ENCODE results near the gene ARHGEF40. TPM values are rescaled to one million over a fixed set of nuclear protein-coding genes. Genes with fewer than 3 reads are reported as not detected.

The ARHGEF40 gene
- total RNA-seq, 1 experiment from 2014 or later: 74.2 TPM

DNA sequence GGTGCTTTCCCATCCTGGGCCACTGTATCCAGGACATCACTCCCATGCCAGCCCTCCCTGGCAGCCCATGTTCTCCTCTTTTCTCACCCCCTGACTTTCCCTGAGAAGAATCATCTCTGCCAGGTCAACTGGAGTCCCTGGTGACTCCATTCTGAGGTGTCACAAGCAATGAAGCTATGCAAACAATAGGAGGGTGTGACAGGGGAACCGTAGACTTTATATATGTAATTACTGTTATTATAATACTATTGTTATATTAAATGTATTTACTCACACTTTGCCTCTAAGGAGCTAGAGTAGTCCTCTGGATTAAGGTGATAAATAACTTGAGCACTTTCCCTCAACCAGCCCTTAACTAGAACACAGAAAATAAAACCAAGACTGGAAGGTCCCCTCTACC lies 19.2 kb downstream of the ARHGEF40 start:
- H3K27me3 Mint-ChIP-seq (ENCODE audit: low read depth): no peaks in the 10 kb centered on the region
- H3K27ac Mint-ChIP-seq: peak overlapping the region; percentile 4; the same call in 1 of the 2 replicates
- H3K9me3 Mint-ChIP-seq: no peaks in the 10 kb centered on the region
- no peak overlapping the region for H3K4me3 Mint-ChIP-seq
- DNase-seq (ENCODE audit: low spot score) (no peak), ATAC-seq (no peak)
- H3K4me1 Mint-ChIP-seq: peaks cover 44% of the 10 kb centered on the region
- ChIA-PET POLR2A (interaction anchor here (1.6 to 1.7 kb wide), 2 partner anchors 15 to 18 kb away, joined by 5 to 13 read pairs; partner anchors contain the start of gene ARHGEF40), CTCF (interaction anchor here (1.3 to 7.9 kb wide), 9 partner anchors 9 to 78 kb away, joined by 4 to 132 read pairs (median 10); partner anchors contain the start of genes ARHGEF40 and ZNF219)
- TF ChIP-seq ATF3 (CRISPR knock-in tag; conservative IDR thresholded peaks at IDR 0.05): no peak
- TF ChIP-seq, protein P1, sequence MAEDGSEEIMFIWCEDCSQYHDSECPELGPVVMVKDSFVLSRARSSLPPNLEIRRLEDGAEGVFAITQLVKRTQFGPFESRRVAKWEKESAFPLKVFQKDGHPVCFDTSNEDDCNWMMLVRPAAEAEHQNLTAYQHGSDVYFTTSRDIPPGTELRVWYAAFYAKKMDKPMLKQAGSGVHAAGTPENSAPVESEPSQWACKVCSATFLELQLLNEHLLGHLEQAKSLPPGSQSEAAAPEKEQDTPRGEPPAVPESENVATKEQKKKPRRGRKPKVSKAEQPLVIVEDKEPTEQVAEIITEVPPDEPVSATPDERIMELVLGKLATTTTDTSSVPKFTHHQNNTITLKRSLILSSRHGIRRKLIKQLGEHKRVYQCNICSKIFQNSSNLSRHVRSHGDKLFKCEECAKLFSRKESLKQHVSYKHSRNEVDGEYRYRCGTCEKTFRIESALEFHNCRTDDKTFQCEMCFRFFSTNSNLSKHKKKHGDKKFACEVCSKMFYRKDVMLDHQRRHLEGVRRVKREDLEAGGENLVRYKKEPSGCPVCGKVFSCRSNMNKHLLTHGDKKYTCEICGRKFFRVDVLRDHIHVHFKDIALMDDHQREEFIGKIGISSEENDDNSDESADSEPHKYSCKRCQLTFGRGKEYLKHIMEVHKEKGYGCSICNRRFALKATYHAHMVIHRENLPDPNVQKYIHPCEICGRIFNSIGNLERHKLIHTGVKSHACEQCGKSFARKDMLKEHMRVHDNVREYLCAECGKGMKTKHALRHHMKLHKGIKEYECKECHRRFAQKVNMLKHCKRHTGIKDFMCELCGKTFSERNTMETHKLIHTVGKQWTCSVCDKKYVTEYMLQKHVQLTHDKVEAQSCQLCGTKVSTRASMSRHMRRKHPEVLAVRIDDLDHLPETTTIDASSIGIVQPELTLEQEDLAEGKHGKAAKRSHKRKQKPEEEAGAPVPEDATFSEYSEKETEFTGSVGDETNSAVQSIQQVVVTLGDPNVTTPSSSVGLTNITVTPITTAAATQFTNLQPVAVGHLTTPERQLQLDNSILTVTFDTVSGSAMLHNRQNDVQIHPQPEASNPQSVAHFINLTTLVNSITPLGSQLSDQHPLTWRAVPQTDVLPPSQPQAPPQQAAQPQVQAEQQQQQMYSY (CRISPR knock-in tag; IDR thresholded peaks at IDR 0.05): no peak
- no peak for TF ChIP-seq MXD4 (CRISPR knock-in tag; IDR thresholded peaks at IDR 0.05; ENCODE audit: borderline replicate concordance)
- TF ChIP-seq, protein P2, sequence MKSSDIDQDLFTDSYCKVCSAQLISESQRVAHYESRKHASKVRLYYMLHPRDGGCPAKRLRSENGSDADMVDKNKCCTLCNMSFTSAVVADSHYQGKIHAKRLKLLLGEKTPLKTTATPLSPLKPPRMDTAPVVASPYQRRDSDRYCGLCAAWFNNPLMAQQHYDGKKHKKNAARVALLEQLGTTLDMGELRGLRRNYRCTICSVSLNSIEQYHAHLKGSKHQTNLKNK (CRISPR knock-in tag; IDR thresholded peaks at IDR 0.05): no peak
- TF ChIP-seq MYBL2 (CRISPR knock-in tag; IDR thresholded peaks at IDR 0.05): no peak
- no peak for TF ChIP-seq TEAD1 (CRISPR knock-in tag; IDR thresholded peaks at IDR 0.05)
- TF ChIP-seq PREB (CRISPR knock-in tag; IDR thresholded peaks at IDR 0.05; ENCODE audit: borderline replicate concordance): no peak
- TF ChIP-seq MAX (CRISPR knock-in tag; IDR thresholded peaks at IDR 0.05): no peak
- TF ChIP-seq SP1 (CRISPR knock-in tag; conservative IDR thresholded peaks at IDR 0.05): no peak
- H3K36me3 Mint-ChIP-seq: peaks cover 65% of the 10 kb centered on the region

- no peak overlapping the region for H3K27ac Mint-ChIP-seq
- H3K36me3 Mint-ChIP-seq: peaks cover 60% of the 10 kb centered on the region
- CTCF ChIA-PET: interaction anchor here (1.0 to 7.9 kb wide), 20 partner anchors 8 to 294 kb away, joined by 4 to 132 read pairs (median 6); partner anchors contain the start of genes ARHGEF40, SUPT16H, TMEM253 and ZNF219
- H3K4me3 Mint-ChIP-seq: no peak overlapping the region
- H3K4me1 Mint-ChIP-seq: peaks cover 47% of the 10 kb centered on the region
- POLR2A ChIA-PET: interaction anchor here (1.0 to 1.7 kb wide), 5 partner anchors 13 to 75 kb away, joined by 3 to 13 read pairs (median 5); partner anchors contain the start of gene ARHGEF40
- H3K27me3 Mint-ChIP-seq (ENCODE audit: low read depth): no peaks in the 10 kb centered on the region
- ATAC-seq (no peak), DNase-seq (ENCODE audit: low spot score) (no peak)
- no peaks in the 10 kb centered on the region for H3K9me3 Mint-ChIP-seq
- TF ChIP-seq ZNF263 (CRISPR knock-in tag; IDR thresholded peaks at IDR 0.05; ENCODE audit: low read depth) (no peak), E2F1 (CRISPR knock-in tag; IDR thresholded peaks at IDR 0.05) (no peak), EMX1 (CRISPR knock-in tag; IDR thresholded peaks at IDR 0.05) (no peak), MAX (CRISPR knock-in tag; IDR thresholded peaks at IDR 0.05) (no peak), ZNF281 (CRISPR knock-in tag; IDR thresholded peaks at IDR 0.05) (no peak), FOXP1 (CRISPR knock-in tag; IDR thresholded peaks at IDR 0.05; ENCODE audit: borderline replicate concordance) (no peak), ZNF416 (CRISPR knock-in tag; IDR thresholded peaks at IDR 0.05) (no peak), GABPB1 (CRISPR knock-in tag; IDR thresholded peaks at IDR 0.05) (no peak), ZNF425 (CRISPR knock-in tag; conservative IDR thresholded peaks at IDR 0.05) (no peak)
- TF ChIP-seq, protein P3, sequence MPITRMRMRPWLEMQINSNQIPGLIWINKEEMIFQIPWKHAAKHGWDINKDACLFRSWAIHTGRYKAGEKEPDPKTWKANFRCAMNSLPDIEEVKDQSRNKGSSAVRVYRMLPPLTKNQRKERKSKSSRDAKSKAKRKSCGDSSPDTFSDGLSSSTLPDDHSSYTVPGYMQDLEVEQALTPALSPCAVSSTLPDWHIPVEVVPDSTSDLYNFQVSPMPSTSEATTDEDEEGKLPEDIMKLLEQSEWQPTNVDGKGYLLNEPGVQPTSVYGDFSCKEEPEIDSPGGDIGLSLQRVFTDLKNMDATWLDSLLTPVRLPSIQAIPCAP (CRISPR knock-in tag; IDR thresholded peaks at IDR 0.05): no peak
- TF ChIP-seq, protein P4, sequence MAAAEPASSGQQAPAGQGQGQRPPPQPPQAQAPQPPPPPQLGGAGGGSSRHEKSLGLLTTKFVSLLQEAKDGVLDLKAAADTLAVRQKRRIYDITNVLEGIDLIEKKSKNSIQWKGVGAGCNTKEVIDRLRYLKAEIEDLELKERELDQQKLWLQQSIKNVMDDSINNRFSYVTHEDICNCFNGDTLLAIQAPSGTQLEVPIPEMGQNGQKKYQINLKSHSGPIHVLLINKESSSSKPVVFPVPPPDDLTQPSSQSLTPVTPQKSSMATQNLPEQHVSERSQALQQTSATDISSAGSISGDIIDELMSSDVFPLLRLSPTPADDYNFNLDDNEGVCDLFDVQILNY (CRISPR knock-in tag; IDR thresholded peaks at IDR 0.05): no peak
Measured at GRCh38 chr14:21089877-21090193, 19.7 kb downstream of the ARHGEF40 start.

Data from WTC11 (cell line).